Measurements from ENCODE around the gene RNPEPL1.

RNPEPL1 gene

DNA sequence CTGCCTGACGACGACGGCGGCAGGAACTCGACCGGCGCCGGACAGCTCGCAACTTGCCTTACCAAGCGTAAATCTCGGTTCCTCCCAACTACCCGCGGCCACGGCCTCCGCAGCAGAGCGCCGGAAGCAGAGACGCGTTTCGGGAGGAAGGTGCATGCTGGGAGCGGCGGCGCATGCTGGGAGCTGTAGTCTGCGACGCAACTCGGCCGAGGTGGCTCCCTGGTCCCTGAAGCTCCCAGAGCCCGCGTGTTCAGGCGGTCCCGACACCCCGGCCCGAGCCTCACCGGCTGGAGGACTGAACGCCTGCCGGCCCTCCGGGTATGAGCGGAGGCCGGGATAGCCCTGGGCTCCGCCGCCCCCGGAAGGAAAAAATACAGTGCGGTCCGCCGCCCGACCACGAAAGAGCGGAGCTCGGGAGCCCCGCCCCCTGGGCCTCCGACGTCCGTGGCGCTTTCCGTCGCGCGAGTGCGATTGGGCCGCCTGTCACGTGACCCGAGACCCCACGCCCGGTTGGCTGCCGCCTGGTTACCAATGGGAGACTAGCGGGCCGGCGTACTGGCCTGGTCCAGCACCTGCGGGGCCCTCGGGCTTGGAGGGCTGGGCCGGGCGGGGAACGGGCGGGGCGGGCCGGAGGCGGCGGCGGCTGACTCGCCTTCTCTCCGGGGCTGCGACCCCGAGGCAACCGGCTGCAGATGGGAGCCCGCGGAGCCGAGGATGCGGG, 18.1 kb downstream of the RNPEPL1 start, which contains the start of gene CAPN10 (continued):
- TF ChIP-seq, protein P1, sequence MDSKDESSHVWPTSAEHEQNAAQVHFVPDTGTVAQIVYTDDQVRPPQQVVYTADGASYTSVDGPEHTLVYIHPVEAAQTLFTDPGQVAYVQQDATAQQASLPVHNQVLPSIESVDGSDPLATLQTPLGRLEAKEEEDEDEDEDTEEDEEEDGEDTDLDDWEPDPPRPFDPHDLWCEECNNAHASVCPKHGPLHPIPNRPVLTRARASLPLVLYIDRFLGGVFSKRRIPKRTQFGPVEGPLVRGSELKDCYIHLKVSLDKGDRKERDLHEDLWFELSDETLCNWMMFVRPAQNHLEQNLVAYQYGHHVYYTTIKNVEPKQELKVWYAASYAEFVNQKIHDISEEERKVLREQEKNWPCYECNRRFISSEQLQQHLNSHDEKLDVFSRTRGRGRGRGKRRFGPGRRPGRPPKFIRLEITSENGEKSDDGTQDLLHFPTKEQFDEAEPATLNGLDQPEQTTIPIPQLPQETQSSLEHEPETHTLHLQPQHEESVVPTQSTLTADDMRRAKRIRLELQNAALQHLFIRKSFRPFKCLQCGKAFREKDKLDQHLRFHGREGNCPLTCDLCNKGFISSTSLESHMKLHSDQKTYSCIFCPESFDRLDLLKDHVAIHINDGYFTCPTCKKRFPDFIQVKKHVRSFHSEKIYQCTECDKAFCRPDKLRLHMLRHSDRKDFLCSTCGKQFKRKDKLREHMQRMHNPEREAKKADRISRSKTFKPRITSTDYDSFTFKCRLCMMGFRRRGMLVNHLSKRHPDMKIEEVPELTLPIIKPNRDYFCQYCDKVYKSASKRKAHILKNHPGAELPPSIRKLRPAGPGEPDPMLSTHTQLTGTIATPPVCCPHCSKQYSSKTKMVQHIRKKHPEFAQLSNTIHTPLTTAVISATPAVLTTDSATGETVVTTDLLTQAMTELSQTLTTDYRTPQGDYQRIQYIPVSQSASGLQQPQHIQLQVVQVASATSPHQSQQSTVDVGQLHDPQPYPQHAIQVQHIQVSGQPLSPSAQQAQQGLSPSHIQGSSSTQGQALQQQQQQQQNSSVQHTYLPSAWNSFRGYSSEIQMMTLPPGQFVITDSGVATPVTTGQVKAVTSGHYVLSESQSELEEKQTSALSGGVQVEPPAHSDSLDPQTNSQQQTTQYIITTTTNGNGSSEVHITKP (tag by site-specific recombination; IDR thresholded peaks at IDR 0.05), result peak; percentile 27; the same call in 1 of the 2 replicates
- no peak for TF ChIP-seq ZNF776 (tag by site-specific recombination; IDR thresholded peaks at IDR 0.05; ENCODE audit: borderline replicate concordance)
- TF ChIP-seq, protein P2, sequence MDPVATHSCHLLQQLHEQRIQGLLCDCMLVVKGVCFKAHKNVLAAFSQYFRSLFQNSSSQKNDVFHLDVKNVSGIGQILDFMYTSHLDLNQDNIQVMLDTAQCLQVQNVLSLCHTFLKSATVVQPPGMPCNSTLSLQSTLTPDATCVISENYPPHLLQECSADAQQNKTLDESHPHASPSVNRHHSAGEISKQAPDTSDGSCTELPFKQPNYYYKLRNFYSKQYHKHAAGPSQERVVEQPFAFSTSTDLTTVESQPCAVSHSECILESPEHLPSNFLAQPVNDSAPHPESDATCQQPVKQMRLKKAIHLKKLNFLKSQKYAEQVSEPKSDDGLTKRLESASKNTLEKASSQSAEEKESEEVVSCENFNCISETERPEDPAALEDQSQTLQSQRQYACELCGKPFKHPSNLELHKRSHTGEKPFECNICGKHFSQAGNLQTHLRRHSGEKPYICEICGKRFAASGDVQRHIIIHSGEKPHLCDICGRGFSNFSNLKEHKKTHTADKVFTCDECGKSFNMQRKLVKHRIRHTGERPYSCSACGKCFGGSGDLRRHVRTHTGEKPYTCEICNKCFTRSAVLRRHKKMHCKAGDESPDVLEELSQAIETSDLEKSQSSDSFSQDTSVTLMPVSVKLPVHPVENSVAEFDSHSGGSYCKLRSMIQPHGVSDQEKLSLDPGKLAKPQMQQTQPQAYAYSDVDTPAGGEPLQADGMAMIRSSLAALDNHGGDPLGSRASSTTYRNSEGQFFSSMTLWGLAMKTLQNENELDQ (tag by site-specific recombination; IDR thresholded peaks at IDR 0.05; ENCODE audit: low read depth), result no peak
- TF ChIP-seq ZEB2 (tag by site-specific recombination; IDR thresholded peaks at IDR 0.05), result peak; percentile 83
- no peak for TF ChIP-seq ZNF529 (tag by site-specific recombination; IDR thresholded peaks at IDR 0.05; ENCODE audit: insufficient replicate concordance)
- no peak for TF ChIP-seq ZNF175 (tag by site-specific recombination; IDR thresholded peaks at IDR 0.05)
- TF ChIP-seq, protein P3, sequence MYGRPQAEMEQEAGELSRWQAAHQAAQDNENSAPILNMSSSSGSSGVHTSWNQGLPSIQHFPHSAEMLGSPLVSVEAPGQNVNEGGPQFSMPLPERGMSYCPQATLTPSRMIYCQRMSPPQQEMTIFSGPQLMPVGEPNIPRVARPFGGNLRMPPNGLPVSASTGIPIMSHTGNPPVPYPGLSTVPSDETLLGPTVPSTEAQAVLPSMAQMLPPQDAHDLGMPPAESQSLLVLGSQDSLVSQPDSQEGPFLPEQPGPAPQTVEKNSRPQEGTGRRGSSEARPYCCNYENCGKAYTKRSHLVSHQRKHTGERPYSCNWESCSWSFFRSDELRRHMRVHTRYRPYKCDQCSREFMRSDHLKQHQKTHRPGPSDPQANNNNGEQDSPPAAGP (tag by site-specific recombination; IDR thresholded peaks at IDR 0.05), result no peak; the same call in none of the 2 replicates
- no peak for TF ChIP-seq ZNF510 (tag by site-specific recombination; IDR thresholded peaks at IDR 0.05; ENCODE audit: insufficient replicate concordance)
- no peak for TF ChIP-seq ZNF132 (tag by site-specific recombination; IDR thresholded peaks at IDR 0.05; ENCODE audit: borderline replicate concordance)
- TF ChIP-seq, protein P4, sequence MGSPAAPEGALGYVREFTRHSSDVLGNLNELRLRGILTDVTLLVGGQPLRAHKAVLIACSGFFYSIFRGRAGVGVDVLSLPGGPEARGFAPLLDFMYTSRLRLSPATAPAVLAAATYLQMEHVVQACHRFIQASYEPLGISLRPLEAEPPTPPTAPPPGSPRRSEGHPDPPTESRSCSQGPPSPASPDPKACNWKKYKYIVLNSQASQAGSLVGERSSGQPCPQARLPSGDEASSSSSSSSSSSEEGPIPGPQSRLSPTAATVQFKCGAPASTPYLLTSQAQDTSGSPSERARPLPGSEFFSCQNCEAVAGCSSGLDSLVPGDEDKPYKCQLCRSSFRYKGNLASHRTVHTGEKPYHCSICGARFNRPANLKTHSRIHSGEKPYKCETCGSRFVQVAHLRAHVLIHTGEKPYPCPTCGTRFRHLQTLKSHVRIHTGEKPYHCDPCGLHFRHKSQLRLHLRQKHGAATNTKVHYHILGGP (tag by site-specific recombination; IDR thresholded peaks at IDR 0.05), result no peak
- TF ChIP-seq ZNF433 (tag by site-specific recombination; IDR thresholded peaks at IDR 0.05; ENCODE audit: low read depth), result no peak
- no peak for TF ChIP-seq ZNF830 (tag by site-specific recombination; IDR thresholded peaks at IDR 0.05; ENCODE audit: low read depth)
- no peak for TF ChIP-seq ZFP69B (tag by site-specific recombination; IDR thresholded peaks at IDR 0.05)
- TF ChIP-seq ZNF530 (tag by site-specific recombination; IDR thresholded peaks at IDR 0.05; ENCODE audit: low read depth), result no peak
- TF ChIP-seq ZNF423 (tag by site-specific recombination; IDR thresholded peaks at IDR 0.05), result no peak
- no peak for TF ChIP-seq OVOL3 (tag by site-specific recombination; IDR thresholded peaks at IDR 0.05)
- TF ChIP-seq ZNF48 (tag by site-specific recombination; IDR thresholded peaks at IDR 0.05), result no peak
- no peak for TF ChIP-seq ZNF223 (tag by site-specific recombination; IDR thresholded peaks at IDR 0.05)
- TF ChIP-seq, protein P5, sequence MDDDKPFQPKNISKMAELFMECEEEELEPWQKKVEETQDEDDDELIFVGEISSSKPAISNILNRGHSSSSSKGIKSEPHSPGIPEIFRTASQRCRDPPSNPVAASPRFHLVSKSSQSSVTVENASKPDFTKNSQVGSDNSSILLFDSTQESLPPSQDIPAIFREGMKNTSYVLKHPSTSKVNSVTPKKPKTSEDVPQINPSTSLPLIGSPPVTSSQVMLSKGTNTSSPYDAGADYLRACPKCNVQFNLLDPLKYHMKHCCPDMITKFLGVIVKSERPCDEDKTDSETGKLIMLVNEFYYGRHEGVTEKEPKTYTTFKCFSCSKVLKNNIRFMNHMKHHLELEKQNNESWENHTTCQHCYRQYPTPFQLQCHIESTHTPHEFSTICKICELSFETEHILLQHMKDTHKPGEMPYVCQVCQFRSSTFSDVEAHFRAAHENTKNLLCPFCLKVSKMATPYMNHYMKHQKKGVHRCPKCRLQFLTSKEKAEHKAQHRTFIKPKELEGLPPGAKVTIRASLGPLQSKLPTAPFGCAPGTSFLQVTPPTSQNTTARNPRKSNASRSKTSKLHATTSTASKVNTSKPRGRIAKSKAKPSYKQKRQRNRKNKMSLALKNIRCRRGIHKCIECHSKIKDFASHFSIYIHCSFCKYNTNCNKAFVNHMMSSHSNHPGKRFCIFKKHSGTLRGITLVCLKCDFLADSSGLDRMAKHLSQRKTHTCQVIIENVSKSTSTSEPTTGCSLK (tag by site-specific recombination; IDR thresholded peaks at IDR 0.05), result no peak
- no peak for TF ChIP-seq ZNF654 (tag by site-specific recombination; IDR thresholded peaks at IDR 0.05; ENCODE audit: low read depth)
- TF ChIP-seq, protein P6, sequence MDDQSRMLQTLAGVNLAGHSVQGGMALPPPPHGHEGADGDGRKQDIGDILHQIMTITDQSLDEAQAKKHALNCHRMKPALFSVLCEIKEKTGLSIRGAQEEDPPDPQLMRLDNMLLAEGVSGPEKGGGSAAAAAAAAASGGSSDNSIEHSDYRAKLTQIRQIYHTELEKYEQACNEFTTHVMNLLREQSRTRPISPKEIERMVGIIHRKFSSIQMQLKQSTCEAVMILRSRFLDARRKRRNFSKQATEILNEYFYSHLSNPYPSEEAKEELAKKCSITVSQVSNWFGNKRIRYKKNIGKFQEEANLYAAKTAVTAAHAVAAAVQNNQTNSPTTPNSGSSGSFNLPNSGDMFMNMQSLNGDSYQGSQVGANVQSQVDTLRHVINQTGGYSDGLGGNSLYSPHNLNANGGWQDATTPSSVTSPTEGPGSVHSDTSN (CRISPR knock-in tag; IDR thresholded peaks at IDR 0.05), result 0 out of 2 replicates have a peak, but pooled peaks have one; percentile 73
- TF ChIP-seq ZNF621 (tag by site-specific recombination; IDR thresholded peaks at IDR 0.05), result no peak
- TF ChIP-seq ZNF155 (tag by site-specific recombination; IDR thresholded peaks at IDR 0.05), result no peak
- TF ChIP-seq YY1 (tag by site-specific recombination; IDR thresholded peaks at IDR 0.05), result no peak
- TF ChIP-seq ZNF660 (tag by site-specific recombination; IDR thresholded peaks at IDR 0.05), result no peak
- TF ChIP-seq ZNF629 (tag by site-specific recombination; IDR thresholded peaks at IDR 0.05), result peak; percentile 62
